Stimulated activated CD8-positive, alpha-beta memory T cell treated with anti-CD3 and anti-CD28 coated beads, Interleukin-12 subunit alpha, Interleukin-12 subunit beta, amount 100 ng/mL, for 1 hour (primary cell): ENCODE measurements around the gene PTX4.

ENCODE experiments used
- DNase-seq: peaks from one replicate; pipeline ENCODE4 v3.0.0-alpha.2; 2020; ENCODE audit warnings: low read depth

Gene PTX4, protein sequence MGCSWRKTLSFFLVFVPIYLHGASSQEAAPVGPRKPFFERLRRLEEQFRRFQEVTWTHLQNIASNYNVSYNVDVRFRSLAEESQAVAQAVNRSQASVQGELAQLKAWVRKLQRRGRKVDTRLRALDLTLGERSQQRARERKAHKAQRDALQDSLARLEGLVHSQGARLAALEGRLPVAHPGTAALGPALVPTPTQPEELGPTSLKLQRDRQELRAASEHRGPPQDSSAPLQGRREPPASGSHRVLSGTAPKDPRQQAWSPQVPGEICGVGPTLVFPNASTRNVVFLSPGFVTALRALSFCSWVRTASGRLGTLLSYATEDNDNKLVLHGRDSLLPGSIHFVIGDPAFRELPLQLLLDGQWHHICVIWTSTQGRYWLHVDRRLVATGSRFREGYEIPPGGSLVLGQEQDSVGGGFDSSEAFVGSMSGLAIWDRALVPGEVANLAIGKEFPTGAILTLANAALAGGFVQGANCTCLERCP

GRCh38 chr16:1488619-1489018 is at the start of gene PTX4:
Gene PTX4, minus strand, starts transcription at chr16:1488944. Its CDS starts 35 bp downstream, at chr16:1488909.
- no peak for DNase-seq

DNA sequence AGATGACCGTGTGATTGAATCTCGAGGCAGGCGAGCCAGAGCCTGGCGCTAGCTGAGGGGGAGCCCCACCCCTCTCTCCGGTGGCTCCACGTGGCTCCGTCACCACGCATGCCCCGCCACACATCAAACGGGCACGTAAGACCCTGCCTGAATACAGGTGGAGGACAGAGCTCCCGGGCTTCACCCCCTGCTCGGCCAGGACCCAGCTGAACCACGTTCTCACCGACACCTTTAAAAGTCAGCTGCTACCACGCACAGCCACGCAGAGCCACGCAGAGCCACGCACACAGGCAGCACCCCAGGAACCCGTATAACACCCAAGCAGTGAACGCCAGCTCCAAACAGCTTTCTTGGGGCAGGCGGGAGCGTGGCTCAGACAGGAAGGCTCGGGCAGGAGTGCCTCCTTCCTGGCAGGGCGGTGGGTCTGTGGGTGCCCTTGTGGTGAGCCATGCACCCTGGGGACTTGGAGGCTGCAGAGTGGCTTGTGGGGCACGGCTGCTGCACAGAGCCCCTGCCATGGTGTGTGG is 49.1 kb upstream of the PTX4 start:
- no peak for DNase-seq

DNA sequence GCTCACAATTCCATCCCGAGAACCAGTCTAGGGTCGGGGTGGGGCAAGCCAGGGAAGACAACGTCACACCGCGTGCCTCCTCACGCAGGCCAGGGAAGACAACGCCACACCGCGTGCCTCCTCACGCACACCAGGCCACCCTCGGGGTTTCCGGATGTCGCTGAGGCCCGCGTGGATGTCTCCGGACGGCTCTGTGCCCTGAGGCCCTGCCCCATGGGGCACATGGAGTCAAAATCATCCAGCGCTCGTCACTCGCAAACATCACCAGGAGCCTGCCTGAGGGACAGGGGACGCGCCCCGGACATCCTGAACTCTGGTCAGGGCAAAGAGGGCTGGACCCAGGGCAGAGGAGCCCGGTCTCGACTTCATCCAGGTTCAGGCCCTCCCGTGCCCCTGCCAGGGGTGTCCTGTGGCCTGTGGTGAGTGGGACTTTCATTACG is 48.4 kb upstream of the PTX4 start:
- DNase-seq = no peak

DNA sequence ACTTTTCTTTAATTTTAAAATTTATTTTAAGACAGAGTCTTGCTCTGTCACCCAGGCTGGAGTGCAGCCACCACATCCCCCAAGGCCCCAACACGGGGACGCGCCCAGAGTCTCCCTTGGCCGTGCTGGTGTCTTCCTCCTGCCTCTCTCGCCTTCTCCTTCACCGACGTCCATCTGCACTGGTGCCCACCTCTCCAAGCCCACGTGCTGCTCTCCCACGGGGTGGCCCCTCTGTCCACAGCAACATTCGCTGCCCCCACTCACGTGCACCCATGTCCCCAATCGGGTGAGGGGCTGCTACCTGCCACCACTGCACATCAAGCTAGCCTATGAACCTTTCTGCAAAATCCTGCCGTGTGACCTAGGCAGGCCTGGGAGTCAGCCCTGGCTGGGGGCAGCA is 47.9 kb upstream of the PTX4 start:
- no peak for DNase-seq

DNA sequence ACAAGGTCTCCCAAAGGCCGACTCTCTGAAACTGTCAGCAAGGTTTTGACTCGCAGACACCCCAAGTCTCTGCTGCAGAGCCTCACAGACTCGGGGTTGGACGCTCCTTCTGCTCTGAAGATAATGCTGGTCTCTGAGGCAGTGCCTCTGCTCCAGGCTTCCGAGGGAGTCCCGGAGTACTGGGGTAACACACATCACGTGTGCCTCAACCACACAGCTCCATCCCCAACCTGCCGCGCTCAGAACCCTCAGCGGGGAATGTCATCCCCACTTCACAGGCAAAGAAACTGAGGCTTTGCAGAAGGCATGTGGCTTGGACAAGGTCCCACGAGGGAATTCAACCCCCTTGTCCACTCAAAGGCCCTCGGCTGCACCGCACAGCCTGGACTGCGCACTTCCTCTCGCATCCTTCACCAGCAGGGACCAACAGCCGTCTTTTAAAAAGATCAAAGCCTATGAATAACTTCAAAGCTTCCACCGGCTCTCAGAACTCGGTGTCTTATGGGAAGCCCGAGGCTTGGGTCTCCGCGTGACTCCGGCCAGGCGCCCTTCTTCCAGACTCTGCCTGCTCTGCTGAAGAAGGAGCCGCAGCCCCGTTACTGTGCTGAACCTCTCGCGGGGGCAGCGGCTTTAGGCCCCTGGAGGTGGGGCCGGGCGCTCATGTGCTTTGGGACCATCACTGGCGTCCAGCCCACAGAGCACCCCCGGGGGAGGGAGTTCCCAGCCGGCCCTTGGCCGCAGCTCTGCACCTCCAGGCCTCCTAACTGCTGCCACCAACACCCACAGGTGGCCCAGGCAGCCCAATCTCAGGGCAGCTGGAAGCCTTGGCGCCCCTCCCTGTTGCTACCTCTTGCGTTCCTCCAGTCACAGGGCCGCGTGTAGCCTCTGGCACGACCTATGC is 46.9 kb upstream of the PTX4 start:
- no peak for DNase-seq

GRCh38 chr16:1534021-1535020 is 45.6 kb upstream of the PTX4 start:
- DNase-seq = no peak

DNA sequence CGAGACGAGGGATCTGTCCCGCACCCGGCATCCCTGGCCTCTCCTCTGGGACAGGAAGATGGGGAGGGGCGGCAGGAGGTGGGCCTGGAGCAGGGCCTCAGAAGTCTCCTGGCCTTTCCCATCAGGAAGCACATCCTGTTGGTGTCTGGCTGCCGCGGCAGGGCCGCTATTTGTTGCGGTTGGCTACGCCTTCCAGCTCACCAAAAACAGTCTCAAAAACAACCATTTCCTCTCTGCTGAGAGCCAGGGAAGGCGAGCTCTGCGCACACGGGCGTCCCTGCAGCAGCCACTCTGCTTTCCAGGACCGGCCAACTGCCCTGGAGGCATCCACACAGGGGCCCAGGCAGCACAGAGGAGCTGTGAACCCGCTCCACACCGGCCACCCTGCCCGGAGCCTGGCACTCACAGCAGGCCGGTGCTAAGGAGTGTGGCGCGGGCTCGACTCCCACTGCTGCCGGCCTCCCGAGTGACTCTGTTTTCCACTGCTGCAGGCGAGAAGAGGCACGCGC is 44.8 kb upstream of the PTX4 start, which contains the start of gene TMEM204:
Gene TMEM204, plus strand, starts transcription at position 224 of the 509 bp plus-strand sequence. CDS start 610 bp downstream, outside the sequence.
- no peak for DNase-seq

DNA sequence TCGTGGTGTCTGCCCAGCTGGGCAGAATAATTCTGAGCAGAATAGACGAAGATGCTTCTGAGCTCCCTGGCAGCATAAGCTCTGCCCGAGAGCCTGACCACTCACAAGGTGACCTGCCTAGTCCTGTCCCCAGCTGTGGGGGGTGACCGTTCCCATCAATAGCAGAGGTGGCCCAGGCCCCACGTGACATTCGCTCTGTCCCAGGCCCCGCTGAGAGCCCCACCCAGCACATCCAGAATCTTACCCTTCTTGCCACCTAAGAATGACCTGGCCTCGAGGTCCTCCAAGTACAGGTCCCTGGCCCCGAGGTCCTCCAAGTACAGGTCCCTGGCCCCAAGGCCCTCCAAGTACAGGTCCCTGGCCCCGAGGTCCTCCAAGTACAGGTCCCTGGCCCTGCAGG is 44.0 kb upstream of the PTX4 start:
- no peak for DNase-seq

- DNase-seq = no peak
These were observed 43.5 kb upstream of the PTX4 start for GRCh38 chr16:1532081-1532760.

DNA sequence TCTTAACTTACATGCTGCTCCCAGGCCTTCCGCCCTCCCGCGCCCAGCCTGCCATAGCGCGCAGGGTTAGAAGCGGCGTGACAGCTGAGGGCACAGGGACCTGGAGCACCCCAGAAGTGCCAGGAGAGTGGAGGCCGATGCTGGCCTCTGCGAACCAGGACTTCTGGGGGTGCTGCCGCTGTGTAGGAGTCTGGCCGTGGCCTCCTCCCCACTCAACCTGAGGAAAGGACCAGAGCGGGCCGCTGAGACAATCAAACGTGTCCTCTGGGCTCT is 42.8 kb upstream of the PTX4 start:
- DNase-seq = no peak

GRCh38 chr16:1530883-1531637 is 42.3 kb upstream of the PTX4 start:
- no peak for DNase-seq

DNA sequence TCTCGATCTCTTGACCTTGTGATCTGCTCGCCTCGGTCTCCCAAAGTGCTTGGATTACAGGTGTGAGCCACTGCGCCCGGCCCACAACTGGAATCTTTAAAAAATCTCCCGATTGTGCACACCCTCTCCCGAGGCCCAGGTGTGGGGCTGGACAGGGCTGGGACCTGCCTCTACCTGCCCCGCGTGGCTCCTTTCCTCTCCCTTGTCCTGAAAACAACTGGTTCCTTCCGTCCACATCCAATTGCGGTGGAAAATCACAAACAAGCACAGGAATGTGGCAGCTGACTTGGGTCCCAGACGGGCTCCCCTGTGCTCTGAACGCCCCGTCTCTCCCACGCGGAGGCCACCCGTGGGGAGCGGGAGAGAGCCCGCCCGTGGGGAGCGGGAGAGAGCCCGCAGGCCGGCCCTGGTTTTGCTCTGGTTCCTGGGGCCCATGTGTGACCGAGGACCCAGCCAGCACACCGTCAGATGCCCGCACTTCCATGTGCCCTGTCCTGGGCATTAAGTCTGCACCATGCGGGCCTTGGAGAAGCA is 41.7 kb upstream of the PTX4 start:
- no peak for DNase-seq

DNA sequence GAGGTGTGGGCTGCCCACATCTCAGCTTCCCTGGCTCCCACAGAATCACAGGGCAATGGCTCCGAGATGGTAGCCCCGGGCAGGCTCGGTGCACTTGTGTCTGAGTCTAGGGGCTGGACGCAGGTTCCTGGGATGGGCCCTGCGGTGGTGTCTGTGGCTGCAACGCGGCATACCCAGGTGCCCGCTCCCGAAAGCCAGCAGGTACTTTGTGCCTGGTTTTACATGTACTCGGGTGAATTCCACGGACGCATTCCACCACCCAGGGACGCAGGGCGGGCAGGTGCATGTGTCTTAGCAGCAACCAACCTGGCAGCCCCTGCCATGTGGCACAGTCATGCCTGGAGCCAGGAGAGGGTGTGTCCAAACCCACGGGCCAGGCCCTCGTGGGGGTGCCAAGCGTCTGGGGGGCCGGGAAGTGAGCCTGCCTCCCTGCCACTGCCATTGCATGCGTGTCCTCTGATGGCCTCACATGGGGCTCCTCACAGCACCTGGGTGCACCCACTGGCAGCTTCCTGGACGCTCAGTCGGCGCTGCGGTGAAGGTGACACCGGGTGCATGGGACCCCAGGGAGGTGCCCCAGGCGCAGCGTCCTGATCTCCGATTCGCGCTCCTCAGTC is 40.3 kb upstream of the PTX4 start:
- no peak for DNase-seq

- DNase-seq = no peak
These were observed 39.4 kb upstream of the PTX4 start for GRCh38 chr16:1527836-1528811.

GRCh38 chr16:1526608-1527555 is 38.1 kb upstream of the PTX4 start:
- no peak for DNase-seq

- DNase-seq = no peak
These were observed 37.3 kb upstream of the PTX4 start for GRCh38 chr16:1525871-1526607.
